Left lung (tissue), 10 donors: ENCODE data around the gene NDUFA3. TPM values are rescaled to one million over a fixed set of nuclear protein-coding genes. Genes with fewer than 3 reads are reported as not detected.
A peak's percentile ranks its signal among the peaks of the same experiment; 100 is the strongest.
"Not testable (repeated sequence)": the region's sequence is repeated elsewhere in the genome, so short reads cannot be mapped to it uniquely, and the experiment has no call there.

Experiments used
- ATAC-seq: fragments of 200-7000 bp; cut with Tn5 transposase; one replicate; pipeline ENCODE4 v1.9.1; 2020; ENCODE audit warnings: moderate library complexity
- DNase-seq, 4 donors: peaks; one replicate each; pipeline ENCODE4 v3.0.0-alpha.2; 2013 to 2020
- H3K27ac ChIP-seq, 2 donors: fragments of 200-600 bp; sonication (generic) in 1 of 2; one replicate each; pipeline versions ENCODE4 v1.5.0 to v1.8.0; 2020 to 2021
- H3K27me3 ChIP-seq, 2 donors: fragments of 200-600 bp; sonication (generic) in 1 of 2; one replicate each; pipeline versions ENCODE4 v1.5.0 to v1.8.0; 2020 to 2021
- H3K36me3 ChIP-seq, 2 donors: fragments of 200-600 bp; sonication (generic) in 1 of 2; one replicate each; pipeline versions ENCODE4 v1.5.0 to v1.8.0; 2020 to 2021
- H3K4me1 ChIP-seq, 2 donors: fragments of 200-600 bp; one replicate each; pipeline ENCODE4 v1.8.0; 2021
- H3K4me3 ChIP-seq, 2 donors: fragments of 200-600 bp; sonication (generic) in 1 of 2; one replicate each; pipeline versions ENCODE4 v1.5.0 to v1.8.0; 2020 to 2021; ENCODE audit warnings: mild to moderate bottlenecking in 1 of 2
- H3K9me3 ChIP-seq, 2 donors: fragments of 200-600 bp; sonication (generic) in 1 of 2; one replicate each; pipeline versions ENCODE4 v1.5.0 to v1.8.0; 2020 to 2021
- intact Hi-C, 2 donors: fragments of 100-400 bp; cut with DNase I; formaldehyde crosslinking; loops; one replicate each; pipeline versions ENCODE4 v1.11.2 to v1.14.2; 2022
- polyA plus RNA-seq, 6 donors: library from polyadenylated mRNA; unstranded; fragments of 120-200 nt; gene quantifications; one replicate each; pipeline ENCODE4 v1.2.1, GENCODE V29; 2013; ENCODE audit not compliant: insufficient read length in 6 of 6
- total RNA-seq, 2 donors: library from RNA; stranded (reverse); fragmentation: NEBNext Ultra II Directional; extraction: Animal tissue kit (Norgen Biotek cat#: 25700); gene quantifications; one replicate each; pipeline ENCODE4 v1.2.1, GENCODE V29; 2021
- TF ChIP-seq, protein P1 (sequence below), 2 donors: fragments of 200-600 bp; sonication (generic) in 1 of 2; IDR thresholded peaks; one replicate each; pipeline versions ENCODE4 v1.5.0 to v1.8.0; 2021; ENCODE audit warnings: antibody characterized with exemption in 2 of 2
- donor health status: DM: no; HTN: yes; CAD: no.
- donor health status: DM: no; HTN: no; CAD: no.

The NDUFA3 gene
- total and polyA plus RNA-seq, 8 donors = 60.4 to 126 (median 96.6) TPM

DNA sequence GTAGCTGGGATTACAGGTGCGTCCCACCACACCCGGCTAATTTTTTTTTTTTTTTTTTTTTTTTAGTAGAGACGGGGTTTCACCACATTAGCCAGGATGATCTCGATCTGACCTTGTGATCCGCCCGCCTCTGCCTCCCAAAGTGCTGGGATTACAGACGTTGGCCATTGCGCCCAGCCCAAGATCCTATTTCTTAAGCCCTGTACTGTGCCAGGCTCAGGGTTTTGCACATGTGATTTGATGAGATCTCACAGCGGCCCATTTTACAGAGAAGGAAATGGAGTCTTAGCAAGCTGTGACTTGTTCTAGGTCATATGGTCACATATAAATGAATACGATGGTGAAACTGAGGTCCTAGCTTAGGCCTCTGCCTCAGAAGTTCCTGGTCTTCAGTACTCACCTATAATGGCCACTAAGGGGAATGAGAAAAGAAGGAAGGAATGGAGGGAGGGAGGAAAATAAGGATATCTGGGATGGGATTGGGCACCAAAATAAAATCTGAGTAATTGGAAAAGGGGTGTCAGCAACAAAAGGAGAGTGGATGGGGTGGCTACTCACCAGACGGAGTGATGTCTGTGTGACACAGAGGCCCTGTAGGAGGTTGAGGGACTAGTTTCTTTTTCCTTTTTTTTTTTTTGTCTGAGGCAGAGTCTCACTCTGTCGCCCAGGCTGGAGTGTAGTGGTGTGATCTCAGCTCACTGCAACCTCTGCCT lies 3.3 kb upstream of the NDUFA3 start:
- Histone ChIP-seq H3K27me3 (peaks cover 0 to 30% of the 10 kb centered on the region in 2 donors), H3K27ac (peak overlapping the region in 1 of 2 donors; percentile 88), H3K36me3 (peaks cover 0 to 9% of the 10 kb centered on the region in 2 donors), H3K4me3 (peak overlapping the region in 1 of 2 donors; percentile 51), H3K9me3 (no peaks in the 10 kb centered on the region), H3K4me1 (peaks cover 14 to 66% of the 10 kb centered on the region in 2 donors)
- ATAC-seq = no peak
- TF ChIP-seq, protein P1, sequence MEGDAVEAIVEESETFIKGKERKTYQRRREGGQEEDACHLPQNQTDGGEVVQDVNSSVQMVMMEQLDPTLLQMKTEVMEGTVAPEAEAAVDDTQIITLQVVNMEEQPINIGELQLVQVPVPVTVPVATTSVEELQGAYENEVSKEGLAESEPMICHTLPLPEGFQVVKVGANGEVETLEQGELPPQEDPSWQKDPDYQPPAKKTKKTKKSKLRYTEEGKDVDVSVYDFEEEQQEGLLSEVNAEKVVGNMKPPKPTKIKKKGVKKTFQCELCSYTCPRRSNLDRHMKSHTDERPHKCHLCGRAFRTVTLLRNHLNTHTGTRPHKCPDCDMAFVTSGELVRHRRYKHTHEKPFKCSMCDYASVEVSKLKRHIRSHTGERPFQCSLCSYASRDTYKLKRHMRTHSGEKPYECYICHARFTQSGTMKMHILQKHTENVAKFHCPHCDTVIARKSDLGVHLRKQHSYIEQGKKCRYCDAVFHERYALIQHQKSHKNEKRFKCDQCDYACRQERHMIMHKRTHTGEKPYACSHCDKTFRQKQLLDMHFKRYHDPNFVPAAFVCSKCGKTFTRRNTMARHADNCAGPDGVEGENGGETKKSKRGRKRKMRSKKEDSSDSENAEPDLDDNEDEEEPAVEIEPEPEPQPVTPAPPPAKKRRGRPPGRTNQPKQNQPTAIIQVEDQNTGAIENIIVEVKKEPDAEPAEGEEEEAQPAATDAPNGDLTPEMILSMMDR (IDR thresholded peaks at IDR 0.05) = no peak
- DNase-seq = peak in 1 of 4 donors; percentile 18
- intact Hi-C loops = no loop called here

DNA sequence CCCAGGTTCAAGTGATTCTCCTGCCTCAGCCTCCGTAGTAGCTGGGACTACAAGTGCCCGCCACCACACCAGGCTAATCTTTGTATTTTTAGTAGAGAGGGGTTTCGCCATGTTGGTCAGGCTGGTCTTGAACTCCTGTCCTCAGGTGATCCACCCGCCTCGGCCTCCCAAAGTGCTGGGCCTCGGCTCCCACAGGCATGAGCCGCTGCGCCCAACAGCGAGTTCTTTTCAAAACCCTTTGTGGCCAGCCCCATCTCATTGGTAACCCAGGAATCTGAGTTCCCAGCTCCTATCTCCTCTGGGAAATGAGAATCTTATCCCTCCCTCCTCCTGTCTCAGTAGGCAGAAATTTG lies 2.8 kb upstream of the NDUFA3 start:
- ATAC-seq, intact Hi-C loops: not testable (repeated sequence)
- peak overlapping the region in 1 of 2 donors; percentile 88 for H3K27ac ChIP-seq

DNA sequence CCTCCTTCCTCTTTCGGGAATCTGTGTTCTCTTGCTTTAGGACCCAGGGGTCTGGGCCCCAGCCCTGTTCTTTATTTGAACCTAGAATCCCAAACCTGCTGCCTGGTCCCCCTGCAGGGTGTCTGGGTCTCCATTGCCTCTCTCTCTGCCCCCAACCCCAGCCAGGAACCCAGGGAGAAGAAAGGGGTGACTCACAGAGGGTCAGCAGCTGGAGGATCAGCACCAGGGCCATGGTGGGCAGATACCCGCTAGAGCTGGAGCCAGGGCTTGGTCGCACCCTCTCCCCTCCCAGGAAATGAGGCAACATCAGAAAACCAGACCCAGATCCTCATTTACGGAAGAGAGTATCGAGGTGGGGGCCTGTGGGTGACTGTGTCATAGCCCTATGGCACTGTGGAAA lies 2.1 kb upstream of the NDUFA3 start, which contains the start of gene OSCAR:
OSCAR (minus strand) TSS at position 243 of the 400 bp plus-strand sequence; CDS start at position 232, 11 bp downstream.
- peaks cover 0 to 6% of the 10 kb centered on the region in 2 donors for H3K36me3 ChIP-seq
- DNase-seq = peak in 3 of 4 donors; percentile 17 to 83 (median 55)
- intact Hi-C loops = no loop called here
- TF ChIP-seq, protein P1 (IDR thresholded peaks at IDR 0.05) = no peak
- peak within 1 kb of the TSS in 1 of 2 donors; percentile 51 for H3K4me3 ChIP-seq
- H3K27ac ChIP-seq = peak within 1 kb of the TSS in 1 of 2 donors; percentile 88
- H3K27me3 ChIP-seq = peaks cover 0 to 19% of the 10 kb centered on the region in 2 donors
- H3K9me3 ChIP-seq = no peaks in the 10 kb centered on the region
- ATAC-seq = peak; percentile 3
- peaks cover 13 to 66% of the 10 kb centered on the region in 2 donors for H3K4me1 ChIP-seq

More for the DNA sequence above, 2.8 kb upstream of the NDUFA3 start:
- peak in 1 of 4 donors; percentile 20 for DNase-seq
- H3K4me1 ChIP-seq = peaks cover 14 to 71% of the 10 kb centered on the region in 2 donors
- H3K27me3 ChIP-seq = peaks cover 0 to 26% of the 10 kb centered on the region in 2 donors
- not testable (repeated sequence) for H3K36me3 ChIP-seq, H3K9me3 ChIP-seq
- peak overlapping the region in 1 of 2 donors; percentile 51 for H3K4me3 ChIP-seq

DNA sequence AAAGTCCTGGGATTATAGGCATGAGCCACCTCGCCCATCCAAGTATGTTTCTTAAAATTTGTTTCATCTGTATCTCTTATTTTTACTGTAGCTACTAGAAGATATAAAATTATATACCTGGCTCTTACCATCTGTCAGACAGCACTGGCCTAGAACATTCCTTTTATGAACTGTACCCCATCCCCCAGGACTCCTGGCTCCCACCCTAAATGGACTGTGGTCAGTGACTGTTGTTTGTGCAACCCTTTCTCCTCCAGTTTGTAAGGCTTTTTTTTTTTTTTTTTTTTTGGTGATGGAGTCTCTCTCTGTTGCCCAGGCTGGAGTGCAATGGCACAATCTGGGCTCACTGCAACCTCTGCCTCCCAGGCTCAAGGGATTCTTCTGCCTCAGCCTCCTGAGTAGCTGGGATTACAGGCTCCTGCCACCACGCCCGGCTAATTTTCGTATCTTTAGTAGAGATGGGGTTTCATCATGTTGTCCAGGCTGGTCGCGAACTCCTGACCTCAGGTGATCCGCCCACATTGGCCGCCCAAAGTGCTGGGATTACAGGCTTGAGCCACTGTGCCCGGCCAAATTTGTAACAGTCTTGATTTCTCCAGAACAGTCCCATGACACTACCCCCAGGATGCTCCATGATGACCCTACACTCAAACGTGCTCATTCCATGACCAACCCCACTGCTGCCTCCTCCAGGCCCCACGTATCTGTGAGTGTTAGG lies 2.5 kb downstream of the NDUFA3 start:
- no peak overlapping the region for H3K27ac ChIP-seq
- no peak for ATAC-seq
- no peaks in the 10 kb centered on the region for H3K27me3 ChIP-seq
- no peak overlapping the region for H3K4me3 ChIP-seq
- DNase-seq = peak in 1 of 4 donors; percentile 17
- H3K36me3 ChIP-seq = peaks cover 0 to 51% of the 10 kb centered on the region in 2 donors
- intact Hi-C loops = no loop called here
- H3K9me3 ChIP-seq = no peaks in the 10 kb centered on the region
- TF ChIP-seq, protein P1 (IDR thresholded peaks at IDR 0.05) = no peak
- H3K4me1 ChIP-seq = peaks cover 8 to 36% of the 10 kb centered on the region in 2 donors

DNA sequence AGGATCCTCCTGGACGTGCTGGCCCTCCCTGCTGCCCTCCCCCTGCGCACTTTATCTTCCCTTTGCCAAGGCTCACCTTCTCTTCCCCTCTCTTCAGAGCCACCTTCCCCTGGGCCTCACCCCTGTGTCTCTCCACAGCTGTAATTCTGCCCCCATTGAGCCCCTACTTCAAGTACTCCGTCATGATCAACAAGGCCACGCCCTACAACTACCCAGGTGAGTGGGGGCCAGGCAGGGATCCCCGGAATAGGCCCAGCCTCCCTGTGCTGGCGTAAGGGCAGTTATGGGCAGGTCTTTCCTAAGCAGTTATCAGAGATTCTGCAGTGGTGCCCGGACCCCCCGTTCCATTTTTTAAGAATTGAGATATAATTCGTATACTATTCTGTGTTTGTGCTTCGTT lies 3.1 kb downstream of the NDUFA3 start:
- ATAC-seq (no peak), DNase-seq (peak in 1 of 4 donors; percentile 36)
- H3K27ac ChIP-seq = no peak overlapping the region
- peaks cover 8 to 34% of the 10 kb centered on the region in 2 donors for H3K4me1 ChIP-seq
- H3K9me3 ChIP-seq = no peaks in the 10 kb centered on the region
- TF ChIP-seq, protein P1 (IDR thresholded peaks at IDR 0.05) = no peak
- peaks cover 0 to 57% of the 10 kb centered on the region in 2 donors for H3K36me3 ChIP-seq
- no peaks in the 10 kb centered on the region for H3K27me3 ChIP-seq
- H3K4me3 ChIP-seq = no peak overlapping the region
- intact Hi-C loops = no loop called here
